ENCODE results near the gene C15orf39.

The C15orf39 gene

GRCh38 chr15:75179746-75180140 lies 21.9 kb upstream of the C15orf39 start:
- TF ChIP-seq CTCF (IDR thresholded peaks at IDR 0.05; ENCODE audit: low read depth, low read length, missing control alignments): no peak
- no peak for DNase-seq (ENCODE audit: low read depth)
- no peak overlapping the region for H3K4me3 ChIP-seq (ENCODE audit: low read depth, low read length)

DNA sequence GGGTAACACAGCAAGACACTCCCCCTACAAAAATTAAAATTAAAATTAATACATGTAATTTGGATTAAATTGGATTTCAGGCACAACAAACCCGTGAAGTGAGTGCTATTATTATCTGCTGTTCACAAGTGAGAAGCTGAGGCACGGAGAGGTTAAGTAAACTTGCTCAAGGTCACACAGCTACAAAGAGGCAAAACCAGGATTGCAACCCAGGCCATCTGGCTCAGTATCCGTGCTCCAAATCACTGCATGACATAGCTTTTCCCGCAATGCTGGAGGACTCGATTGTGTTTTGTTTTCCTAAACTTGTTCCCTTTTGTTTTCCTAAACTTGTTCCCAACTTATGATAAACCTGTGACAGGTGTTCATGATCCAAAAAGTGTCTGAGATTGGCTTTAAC lies 19.9 kb upstream of the C15orf39 start:
- DNase-seq (ENCODE audit: low read depth): no peak
- no peak overlapping the region for H3K4me3 ChIP-seq (ENCODE audit: low read depth, low read length)
- no peak for TF ChIP-seq CTCF (IDR thresholded peaks at IDR 0.05; ENCODE audit: low read depth, low read length, missing control alignments)

DNA sequence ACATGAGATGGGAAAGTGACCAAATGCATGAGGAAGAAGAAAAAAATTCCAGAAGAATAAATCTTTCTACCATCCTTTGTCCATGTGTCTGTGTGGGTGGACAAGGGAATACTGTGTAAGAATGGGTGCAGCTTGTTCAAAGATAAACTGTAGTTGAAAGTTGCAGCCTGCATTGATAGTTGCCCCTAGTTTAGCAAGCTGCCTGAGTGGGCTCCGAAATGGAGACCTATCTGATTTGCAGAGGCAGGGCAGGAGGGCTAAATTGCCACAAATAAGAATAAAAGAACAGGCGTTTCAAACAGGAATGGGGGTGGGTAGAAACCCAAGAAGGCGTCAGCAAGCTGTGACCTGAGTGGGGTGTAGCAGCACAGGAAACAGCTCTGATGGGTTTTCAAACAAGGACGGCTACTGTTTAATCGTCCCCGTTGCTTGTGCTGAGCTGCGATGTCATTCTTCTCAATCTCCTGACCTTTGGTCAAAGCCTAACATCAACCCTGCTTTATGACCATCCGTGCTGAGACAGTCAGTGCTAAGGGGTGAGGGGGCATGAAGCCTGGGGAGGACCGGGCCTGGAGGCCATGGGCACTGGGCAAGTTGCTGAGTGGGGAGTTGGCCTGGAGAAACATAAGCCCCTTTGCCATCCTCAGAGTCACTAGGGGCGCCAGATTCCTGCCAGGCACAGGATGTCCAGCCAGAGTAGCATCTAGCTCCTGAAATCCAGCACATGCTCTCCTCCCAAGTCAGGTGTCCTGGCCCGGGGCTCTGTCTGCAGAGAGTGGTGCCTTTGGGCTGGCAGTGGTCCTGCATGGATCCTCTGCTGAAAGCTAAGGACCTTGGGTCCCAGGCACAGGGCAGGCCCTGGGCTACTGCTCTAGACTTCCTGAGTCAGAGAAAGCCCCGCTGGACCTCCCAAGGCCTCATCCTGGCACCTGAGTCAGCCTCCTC lies 19.2 kb upstream of the C15orf39 start:
- no peak overlapping the region for H3K4me3 ChIP-seq (ENCODE audit: low read depth, low read length)
- peak; percentile 13 for TF ChIP-seq CTCF (IDR thresholded peaks at IDR 0.05; ENCODE audit: low read depth, low read length, missing control alignments)
- DNase-seq (ENCODE audit: low read depth): no peak

- no peak for DNase-seq (ENCODE audit: low read depth)
- H3K4me3 ChIP-seq (ENCODE audit: low read depth, low read length): no peak overlapping the region
- no peak for TF ChIP-seq CTCF (IDR thresholded peaks at IDR 0.05; ENCODE audit: low read depth, low read length, missing control alignments)
Observed at GRCh38 chr15:75185271-75186029, 16.2 kb upstream of the C15orf39 start.

GRCh38 chr15:75186044-75186443 lies 15.6 kb upstream of the C15orf39 start:
- TF ChIP-seq CTCF (IDR thresholded peaks at IDR 0.05; ENCODE audit: low read depth, low read length, missing control alignments): no peak
- DNase-seq (ENCODE audit: low read depth): no peak
- no peak overlapping the region for H3K4me3 ChIP-seq (ENCODE audit: low read depth, low read length)

- no peak for TF ChIP-seq CTCF (IDR thresholded peaks at IDR 0.05; ENCODE audit: low read depth, low read length, missing control alignments)
- no peak overlapping the region for H3K4me3 ChIP-seq (ENCODE audit: low read depth, low read length)
- no peak for DNase-seq (ENCODE audit: low read depth)
Observed at GRCh38 chr15:75188499-75188898, 13.2 kb upstream of the C15orf39 start.
